ENCODE measurements around the gene CACNB1.

CACNB1 gene

DNA sequence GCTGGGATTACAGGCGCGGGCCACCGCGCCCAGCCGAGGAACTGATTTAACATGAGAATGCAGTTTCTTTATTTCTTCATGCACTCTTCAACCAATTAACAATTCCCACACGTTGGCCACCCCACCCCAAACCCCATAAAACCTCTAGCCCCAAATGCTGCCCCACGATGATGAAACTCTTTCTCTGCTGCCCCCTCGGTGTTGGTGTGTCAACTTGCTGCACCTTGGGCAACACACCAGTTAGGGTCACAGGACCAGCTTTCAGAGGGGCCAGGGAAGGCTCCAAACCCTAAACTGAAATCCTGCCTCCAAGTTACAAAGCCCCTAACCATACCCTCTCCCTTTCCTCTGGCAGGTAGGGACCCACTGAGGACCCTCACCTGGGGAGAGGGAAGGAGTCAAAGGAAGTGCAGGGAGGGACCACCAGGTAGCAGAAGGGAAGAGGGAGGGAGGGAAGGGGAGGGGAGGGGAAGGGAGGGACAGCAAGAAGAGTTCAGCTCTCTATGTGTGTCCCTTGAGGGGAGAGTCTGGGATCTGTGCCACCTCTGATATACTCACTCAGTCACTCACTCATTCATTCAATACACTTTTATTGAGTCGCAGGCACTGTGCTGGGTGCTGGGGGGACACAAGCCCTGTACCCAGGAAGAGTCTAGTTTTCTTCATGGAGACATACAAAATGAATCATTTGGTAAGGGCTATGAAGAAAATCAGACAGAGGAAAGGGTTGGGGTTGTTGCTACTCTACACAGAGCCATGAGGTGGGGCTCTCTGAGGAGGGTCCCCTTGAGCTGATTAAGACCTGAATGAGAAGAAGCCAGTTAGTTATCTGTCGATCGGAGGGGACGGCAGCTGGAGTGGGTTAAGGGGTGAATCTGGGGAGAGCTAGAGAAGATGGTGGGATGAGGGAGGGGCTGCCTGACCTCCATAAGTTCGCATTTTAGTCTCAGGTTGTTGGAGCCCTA lies 50.0 kb downstream of the CACNB1 start:
- no peak for ATAC-seq

GRCh38 chr17:39146273-39146672 lies 51.2 kb downstream of the CACNB1 start:
- no peak for ATAC-seq
- TF ChIP-seq ESRRG (CRISPR knock-in tag; IDR thresholded peaks at IDR 0.05), result no peak

More for the DNA sequence above, 50.0 kb downstream of the CACNB1 start:
- no peak for TF ChIP-seq PPARA (CRISPR knock-in tag; IDR thresholded peaks at IDR 0.05; ENCODE audit: borderline replicate concordance)

DNA sequence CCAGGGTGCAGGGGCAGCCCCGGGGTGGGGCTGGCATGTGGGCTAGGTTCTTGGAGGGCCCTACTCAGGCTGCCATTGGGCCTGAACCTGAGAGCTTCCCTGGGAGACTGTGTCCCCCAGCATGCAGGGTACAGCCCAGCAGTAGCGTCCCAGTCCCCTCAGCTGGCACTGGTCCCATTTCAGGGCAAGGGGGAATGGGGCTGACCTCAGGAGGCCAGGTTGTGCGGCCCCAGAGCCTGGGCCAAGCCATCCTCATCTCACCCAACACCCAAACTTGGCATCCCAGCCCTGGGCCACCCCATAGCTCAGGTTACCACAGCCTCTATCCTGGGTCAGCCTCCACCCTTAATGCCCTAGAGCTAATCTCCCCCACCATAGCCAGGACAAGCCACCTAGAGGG lies 52.3 kb downstream of the CACNB1 start:
- TF ChIP-seq ISL1 (CRISPR knock-in tag; IDR thresholded peaks at IDR 0.05) (no peak), ZC3H10 (CRISPR knock-in tag; IDR thresholded peaks at IDR 0.05) (no peak), TCF4 (CRISPR knock-in tag; IDR thresholded peaks at IDR 0.05; ENCODE audit: borderline replicate concordance) (no peak), SNAI2 (CRISPR knock-in tag; IDR thresholded peaks at IDR 0.05) (no peak), GLIS3 (CRISPR knock-in tag; IDR thresholded peaks at IDR 0.05) (no peak), CREB5 (CRISPR knock-in tag; IDR thresholded peaks at IDR 0.05; ENCODE audit: low read depth) (no peak), PPARA (CRISPR knock-in tag; IDR thresholded peaks at IDR 0.05; ENCODE audit: borderline replicate concordance) (no peak), ZNF70 (CRISPR knock-in tag; IDR thresholded peaks at IDR 0.05) (no peak), PATZ1 (CRISPR knock-in tag; IDR thresholded peaks at IDR 0.05; ENCODE audit: borderline replicate concordance) (no peak), CSDC2 (CRISPR knock-in tag; IDR thresholded peaks at IDR 0.05) (no peak), ZFP30 (CRISPR knock-in tag; IDR thresholded peaks at IDR 0.05) (no peak), ZFP3 (CRISPR knock-in tag; IDR thresholded peaks at IDR 0.05) (no peak)
- TF ChIP-seq, protein P1, sequence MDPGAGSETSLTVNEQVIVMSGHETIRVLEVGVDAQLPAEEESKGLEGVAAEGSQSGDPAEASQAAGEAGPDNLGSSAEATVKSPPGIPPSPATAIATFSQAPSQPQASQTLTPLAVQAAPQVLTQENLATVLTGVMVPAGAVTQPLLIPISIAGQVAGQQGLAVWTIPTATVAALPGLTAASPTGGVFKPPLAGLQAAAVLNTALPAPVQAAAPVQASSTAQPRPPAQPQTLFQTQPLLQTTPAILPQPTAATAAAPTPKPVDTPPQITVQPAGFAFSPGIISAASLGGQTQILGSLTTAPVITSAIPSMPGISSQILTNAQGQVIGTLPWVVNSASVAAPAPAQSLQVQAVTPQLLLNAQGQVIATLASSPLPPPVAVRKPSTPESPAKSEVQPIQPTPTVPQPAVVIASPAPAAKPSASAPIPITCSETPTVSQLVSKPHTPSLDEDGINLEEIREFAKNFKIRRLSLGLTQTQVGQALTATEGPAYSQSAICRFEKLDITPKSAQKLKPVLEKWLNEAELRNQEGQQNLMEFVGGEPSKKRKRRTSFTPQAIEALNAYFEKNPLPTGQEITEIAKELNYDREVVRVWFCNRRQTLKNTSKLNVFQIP (CRISPR knock-in tag; IDR thresholded peaks at IDR 0.05; ENCODE audit: borderline replicate concordance, low read depth), result no peak
- TF ChIP-seq, protein P2, sequence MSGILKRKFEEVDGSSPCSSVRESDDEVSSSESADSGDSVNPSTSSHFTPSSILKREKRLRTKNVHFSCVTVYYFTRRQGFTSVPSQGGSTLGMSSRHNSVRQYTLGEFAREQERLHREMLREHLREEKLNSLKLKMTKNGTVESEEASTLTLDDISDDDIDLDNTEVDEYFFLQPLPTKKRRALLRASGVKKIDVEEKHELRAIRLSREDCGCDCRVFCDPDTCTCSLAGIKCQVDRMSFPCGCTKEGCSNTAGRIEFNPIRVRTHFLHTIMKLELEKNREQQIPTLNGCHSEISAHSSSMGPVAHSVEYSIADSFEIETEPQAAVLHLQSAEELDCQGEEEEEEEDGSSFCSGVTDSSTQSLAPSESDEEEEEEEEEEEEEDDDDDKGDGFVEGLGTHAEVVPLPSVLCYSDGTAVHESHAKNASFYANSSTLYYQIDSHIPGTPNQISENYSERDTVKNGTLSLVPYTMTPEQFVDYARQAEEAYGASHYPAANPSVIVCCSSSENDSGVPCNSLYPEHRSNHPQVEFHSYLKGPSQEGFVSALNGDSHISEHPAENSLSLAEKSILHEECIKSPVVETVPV (CRISPR knock-in tag; IDR thresholded peaks at IDR 0.05), result no peak
- TF ChIP-seq, protein P3, sequence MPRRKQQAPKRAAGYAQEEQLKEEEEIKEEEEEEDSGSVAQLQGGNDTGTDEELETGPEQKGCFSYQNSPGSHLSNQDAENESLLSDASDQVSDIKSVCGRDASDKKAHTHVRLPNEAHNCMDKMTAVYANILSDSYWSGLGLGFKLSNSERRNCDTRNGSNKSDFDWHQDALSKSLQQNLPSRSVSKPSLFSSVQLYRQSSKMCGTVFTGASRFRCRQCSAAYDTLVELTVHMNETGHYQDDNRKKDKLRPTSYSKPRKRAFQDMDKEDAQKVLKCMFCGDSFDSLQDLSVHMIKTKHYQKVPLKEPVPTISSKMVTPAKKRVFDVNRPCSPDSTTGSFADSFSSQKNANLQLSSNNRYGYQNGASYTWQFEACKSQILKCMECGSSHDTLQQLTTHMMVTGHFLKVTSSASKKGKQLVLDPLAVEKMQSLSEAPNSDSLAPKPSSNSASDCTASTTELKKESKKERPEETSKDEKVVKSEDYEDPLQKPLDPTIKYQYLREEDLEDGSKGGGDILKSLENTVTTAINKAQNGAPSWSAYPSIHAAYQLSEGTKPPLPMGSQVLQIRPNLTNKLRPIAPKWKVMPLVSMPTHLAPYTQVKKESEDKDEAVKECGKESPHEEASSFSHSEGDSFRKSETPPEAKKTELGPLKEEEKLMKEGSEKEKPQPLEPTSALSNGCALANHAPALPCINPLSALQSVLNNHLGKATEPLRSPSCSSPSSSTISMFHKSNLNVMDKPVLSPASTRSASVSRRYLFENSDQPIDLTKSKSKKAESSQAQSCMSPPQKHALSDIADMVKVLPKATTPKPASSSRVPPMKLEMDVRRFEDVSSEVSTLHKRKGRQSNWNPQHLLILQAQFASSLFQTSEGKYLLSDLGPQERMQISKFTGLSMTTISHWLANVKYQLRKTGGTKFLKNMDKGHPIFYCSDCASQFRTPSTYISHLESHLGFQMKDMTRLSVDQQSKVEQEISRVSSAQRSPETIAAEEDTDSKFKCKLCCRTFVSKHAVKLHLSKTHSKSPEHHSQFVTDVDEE (CRISPR knock-in tag; IDR thresholded peaks at IDR 0.05), result no peak
- no peak for ATAC-seq

DNA sequence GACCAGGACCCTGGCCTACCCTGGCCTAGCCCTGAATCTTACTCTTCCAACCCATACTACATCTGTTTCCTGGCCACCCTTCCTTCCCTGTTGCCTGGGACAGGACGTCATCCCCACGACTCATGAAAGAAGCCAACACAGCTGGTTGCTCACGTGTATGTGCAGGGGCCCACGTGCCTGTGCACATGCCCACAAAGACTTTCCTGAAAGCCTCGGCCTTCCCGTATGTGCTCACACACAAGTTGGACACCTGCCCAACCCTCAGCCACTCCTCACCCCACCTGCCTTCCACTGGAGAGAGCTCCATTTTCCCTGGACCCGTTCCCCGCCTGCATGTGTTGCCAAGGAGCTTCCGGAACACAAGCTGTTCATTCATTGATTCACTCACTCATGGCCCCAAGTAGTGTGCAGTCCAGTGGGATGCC lies 53.0 kb downstream of the CACNB1 start:
- ATAC-seq, result no peak
- TF ChIP-seq ESRRG (CRISPR knock-in tag; IDR thresholded peaks at IDR 0.05) (no peak), ISL1 (CRISPR knock-in tag; IDR thresholded peaks at IDR 0.05) (no peak), PATZ1 (CRISPR knock-in tag; IDR thresholded peaks at IDR 0.05; ENCODE audit: borderline replicate concordance) (no peak), ZFP3 (CRISPR knock-in tag; IDR thresholded peaks at IDR 0.05) (no peak), ZC3H10 (CRISPR knock-in tag; IDR thresholded peaks at IDR 0.05) (no peak), RARB (CRISPR knock-in tag; IDR thresholded peaks at IDR 0.05) (no peak), BACH2 (CRISPR knock-in tag; IDR thresholded peaks at IDR 0.05; ENCODE audit: borderline replicate concordance) (no peak), ZNF70 (CRISPR knock-in tag; IDR thresholded peaks at IDR 0.05) (no peak)
- TF ChIP-seq, protein P1 (CRISPR knock-in tag; IDR thresholded peaks at IDR 0.05; ENCODE audit: borderline replicate concordance, low read depth), result no peak

Data from SK-N-SH treated with all-trans-retinoic acid at 6 μM for 48 hours (cell line).